ENCODE measurements around the gene SPI1.

DNA sequence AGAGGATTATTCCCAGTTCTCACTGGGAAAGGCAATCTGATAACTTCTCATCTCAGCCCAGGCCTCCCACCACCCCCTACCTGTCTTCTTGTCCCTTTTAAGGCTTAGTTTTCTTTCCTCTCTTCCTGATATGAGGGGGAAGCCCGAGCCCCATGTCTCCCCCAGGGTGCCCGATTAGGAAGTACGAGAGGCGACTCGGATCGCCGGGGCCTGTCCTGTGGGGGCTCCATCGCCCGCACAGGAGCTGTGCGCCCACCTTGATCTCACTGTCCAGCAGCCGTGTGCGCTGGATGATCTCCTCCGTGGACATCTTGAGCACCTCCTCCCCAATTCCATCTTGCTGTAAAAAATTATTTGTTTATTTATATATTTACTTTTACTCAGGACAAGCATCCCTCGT, 47.3 kb upstream of the SPI1 start:
- TF ChIP-seq CTCF (IDR thresholded peaks at IDR 0.05; ENCODE audit: insufficient read depth, low read depth, low read length) (no peak), EZH2 (IDR thresholded peaks at IDR 0.05; ENCODE audit: insufficient read depth, low read length) (no peak)

All from astrocyte (in vitro differentiated cells and primary cell).